Neutrophil (primary cell): ENCODE data around the gene CLIC5.

Source experiments
- H3K27ac ChIP-seq: fragments of 200-600 bp; sonication (generic); 2 replicates; pipeline ENCODE4 v1.5.1; 2016; ENCODE audit warnings: mild to moderate bottlenecking, moderate library complexity
- H3K27me3 ChIP-seq: fragments of 200-600 bp; sonication (generic); 2 replicates; pipeline ENCODE4 v1.6.0; 2016; ENCODE audit warnings: mild to moderate bottlenecking
- H3K36me3 ChIP-seq: fragments of 200-600 bp; sonication (generic); 2 replicates; pipeline ENCODE4 v1.5.1; 2017
- H3K4me1 ChIP-seq, 2 experiments: fragments of 200-600 bp in 1 of 2; sonication (generic) in 1 of 2; 1 replicate in 1 of 2; 2 replicates in 1 of 2; pipeline versions ENCODE4 v1.5.1 to v1.6.1; 2013 to 2016; ENCODE audit warnings: low read depth in 1 of 2, low read length in 1 of 2, mild to moderate bottlenecking in 1 of 2, moderate library complexity in 1 of 2; ENCODE audit not compliant: control insufficient read depth in 1 of 2, insufficient read depth in 1 of 2
- H3K4me3 ChIP-seq, 2 experiments: fragments of 200-600 bp in 1 of 2; sonication (generic) in 1 of 2; 1 replicate in 1 of 2; 2 replicates in 1 of 2; pipeline ENCODE4 v1.5.1; 2013 to 2016; ENCODE audit warnings: low read depth in 1 of 2, low read length in 1 of 2, mild to moderate bottlenecking in 1 of 2, moderate library complexity in 1 of 2
- H3K9me3 ChIP-seq: fragments of 200-600 bp; sonication (generic); 2 replicates; pipeline ENCODE4 v1.5.1; 2016
- CTCF ChIP-seq: fragments of 200-600 bp; sonication (generic); IDR thresholded peaks from 2 replicates; pipeline ENCODE4 v1.5.1; 2016; ENCODE audit warnings: antibody characterized with exemption

Gene CLIC5

GRCh38 chr6:46010771-46011170, 4.9 kb downstream of the CLIC5 start:
- no peak overlapping the region for H3K27ac ChIP-seq
- TF ChIP-seq CTCF, result no peak

GRCh38 chr6:46010270-46010669, 5.4 kb downstream of the CLIC5 start:
- peaks cover 57% of the 10 kb centered on the region for H3K27me3 ChIP-seq

More at GRCh38 chr6:46010771-46011170, 4.9 kb downstream of the CLIC5 start:
- peaks cover 62% of the 10 kb centered on the region for H3K27me3 ChIP-seq
- H3K4me3 ChIP-seq, result no peak overlapping the region
- H3K9me3 ChIP-seq, result peaks cover 2% of the 10 kb centered on the region
- H3K36me3 ChIP-seq, result no peaks in the 10 kb centered on the region
- H3K4me1 ChIP-seq, result peaks cover 0 to 8% of the 10 kb centered on the region in 2 experiments

GRCh38 chr6:46002264-46002663, 13.4 kb downstream of the CLIC5 start:
- H3K27me3 ChIP-seq, result peaks cover 8% of the 10 kb centered on the region
- TF ChIP-seq CTCF, result no peak
- no peak overlapping the region for H3K4me3 ChIP-seq
- no peak overlapping the region for H3K27ac ChIP-seq
- no peaks in the 10 kb centered on the region for H3K36me3 ChIP-seq
- no peaks in the 10 kb centered on the region for H3K9me3 ChIP-seq
- H3K4me1 ChIP-seq, result no peaks in the 10 kb centered on the region

More at GRCh38 chr6:46010270-46010669, 5.4 kb downstream of the CLIC5 start:
- H3K9me3 ChIP-seq, result no peaks in the 10 kb centered on the region
- no peaks in the 10 kb centered on the region for H3K36me3 ChIP-seq
- no peak overlapping the region for H3K27ac ChIP-seq
- H3K4me1 ChIP-seq, result peaks cover 0 to 3% of the 10 kb centered on the region in 2 experiments
- TF ChIP-seq CTCF, result no peak
- H3K4me3 ChIP-seq, result no peak overlapping the region

- Histone ChIP-seq H3K36me3 (no peaks in the 10 kb centered on the region), H3K4me3 (no peak overlapping the region), H3K27ac (no peak overlapping the region), H3K27me3 (peaks cover 8% of the 10 kb centered on the region), H3K9me3 (no peaks in the 10 kb centered on the region), H3K4me1 (no peaks in the 10 kb centered on the region)
- TF ChIP-seq CTCF, result no peak
Measured at GRCh38 chr6:46000905-46001304, 14.8 kb downstream of the CLIC5 start.

GRCh38 chr6:45998524-45998923, 17.1 kb downstream of the CLIC5 start:
- Histone ChIP-seq H3K27me3 (no peaks in the 10 kb centered on the region), H3K36me3 (no peaks in the 10 kb centered on the region), H3K4me1 (no peaks in the 10 kb centered on the region), H3K27ac (no peak overlapping the region), H3K4me3 (no peak overlapping the region), H3K9me3 (no peaks in the 10 kb centered on the region)
- TF ChIP-seq CTCF, result no peak
